Activated naive CD4-positive, alpha-beta T cell (primary cell): Measurements from ENCODE around the gene COL5A2.

Experiments used
- DNase-seq, 4 experiments: peaks; one replicate each; lab custom pipeline; 2025; lab: John Stamatoyannopoulos, UW

The COL5A2 gene

GRCh38 chr2:189097934-189098333, 81.6 kb downstream of the COL5A2 start:
- no peak for DNase-seq

- DNase-seq, result no peak
These were observed 82.7 kb downstream of the COL5A2 start for GRCh38 chr2:189096769-189097447.

- DNase-seq, result no peak
These were observed 84.5 kb downstream of the COL5A2 start for GRCh38 chr2:189095101-189095500.

DNA sequence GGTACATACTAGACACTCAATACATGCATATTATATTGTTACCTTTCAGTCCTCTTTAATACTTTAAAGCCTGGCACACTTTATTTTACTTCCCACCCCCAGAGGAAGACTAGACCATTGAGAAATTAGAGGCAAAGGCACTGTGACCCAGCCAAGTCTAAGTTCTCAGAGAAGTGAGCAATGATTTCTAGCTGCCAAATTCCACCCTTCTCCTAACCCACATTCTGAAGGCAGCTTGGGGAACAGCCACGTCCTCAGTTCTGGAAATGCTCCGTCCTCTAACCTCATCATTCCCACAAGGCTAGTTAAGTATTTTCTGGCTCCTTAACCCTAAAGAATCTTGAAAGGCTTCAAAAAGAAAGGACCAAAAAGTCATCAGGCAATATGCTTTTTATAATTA, 86.6 kb downstream of the COL5A2 start:
- DNase-seq, result no peak

GRCh38 chr2:189091253-189091652, 88.3 kb downstream of the COL5A2 start:
- no peak for DNase-seq

DNA sequence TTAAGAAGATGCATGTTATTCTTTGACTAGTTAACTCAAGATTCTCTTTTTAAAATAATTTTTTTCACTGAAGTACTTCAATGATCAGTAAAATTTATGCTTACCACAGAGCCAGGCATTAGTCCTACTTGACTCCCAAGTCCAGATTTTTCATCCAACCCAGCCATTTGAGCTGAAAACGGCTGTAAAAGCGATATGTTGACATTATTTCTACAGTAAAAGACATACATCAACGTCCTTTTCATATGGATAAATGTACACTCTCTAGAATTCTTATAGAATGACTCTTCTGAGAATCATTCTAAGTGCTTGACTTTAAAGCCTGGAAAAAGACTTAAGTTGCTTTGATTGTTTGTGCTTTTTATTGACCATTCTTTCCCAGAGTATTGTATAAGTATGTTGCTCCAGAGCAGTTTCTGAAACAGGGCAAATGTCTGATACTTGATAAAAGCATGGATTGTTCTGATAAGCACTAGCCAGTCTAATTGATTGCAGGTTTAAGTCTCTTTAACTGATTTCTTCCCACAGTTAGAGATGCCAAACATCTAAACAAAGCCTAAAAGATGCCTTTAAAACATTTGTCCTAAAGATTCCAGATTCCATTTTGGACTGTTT, 90.9 kb downstream of the COL5A2 start:
- DNase-seq, result no peak

GRCh38 chr2:189086710-189087109, 92.9 kb downstream of the COL5A2 start:
- DNase-seq, result no peak

- no peak for DNase-seq
These were observed 93.3 kb downstream of the COL5A2 start for GRCh38 chr2:189086250-189086649.

DNA sequence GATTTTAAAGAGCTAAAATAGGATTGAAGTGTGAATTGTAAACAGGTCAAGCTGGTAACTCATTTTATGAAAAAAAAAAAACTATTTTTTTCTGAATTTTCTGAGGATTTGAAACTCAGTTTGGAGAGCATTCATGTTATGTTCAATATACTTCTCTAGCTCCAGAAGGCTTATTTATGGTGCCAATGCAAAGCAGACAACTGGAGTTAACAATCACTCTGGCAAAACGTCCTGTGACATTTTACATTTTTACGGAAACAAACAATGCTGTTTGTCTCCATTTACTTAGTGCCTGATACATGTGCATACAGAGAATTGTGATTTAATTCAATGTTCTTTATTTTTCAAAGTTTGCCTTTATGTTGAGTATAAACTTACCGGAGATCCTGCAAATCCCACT, 96.0 kb downstream of the COL5A2 start:
- no peak for DNase-seq

GRCh38 chr2:189083106-189083505, 96.5 kb downstream of the COL5A2 start:
- no peak for DNase-seq

DNA sequence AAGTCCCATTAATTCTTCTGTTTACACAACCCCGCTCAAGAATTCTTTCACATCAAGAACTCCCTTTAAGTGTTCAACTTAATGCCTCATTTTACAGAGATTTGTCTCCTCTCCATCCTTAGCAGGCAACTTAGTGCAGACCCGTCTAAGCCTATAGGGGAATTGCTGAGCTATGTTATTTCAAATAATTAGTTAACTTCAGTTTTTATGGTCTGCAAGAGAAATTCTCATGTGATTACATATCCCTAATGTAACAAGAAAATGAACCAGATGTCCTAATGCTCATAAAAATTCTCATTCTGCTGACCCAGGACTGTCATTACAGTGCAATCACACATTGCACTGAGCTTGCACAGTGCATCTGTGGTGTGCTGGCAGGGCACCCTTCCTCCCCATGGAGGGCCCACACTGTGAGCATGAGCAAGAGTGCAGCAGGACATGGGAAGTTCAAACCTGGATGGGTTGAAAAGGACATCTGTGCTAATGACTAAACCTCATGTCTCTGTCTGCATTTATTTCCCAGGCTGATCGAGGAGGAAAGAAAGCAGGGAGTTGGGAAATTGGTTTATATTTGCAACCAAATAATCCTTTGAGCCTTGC, 97.1 kb downstream of the COL5A2 start:
- DNase-seq, result no peak

- no peak for DNase-seq
These were observed 103.0 kb downstream of the COL5A2 start for GRCh38 chr2:189076572-189076971.

- DNase-seq, result no peak
These were observed 103.4 kb downstream of the COL5A2 start for GRCh38 chr2:189076120-189076519.

GRCh38 chr2:189074506-189074905, 105.1 kb downstream of the COL5A2 start:
- DNase-seq, result no peak

DNA sequence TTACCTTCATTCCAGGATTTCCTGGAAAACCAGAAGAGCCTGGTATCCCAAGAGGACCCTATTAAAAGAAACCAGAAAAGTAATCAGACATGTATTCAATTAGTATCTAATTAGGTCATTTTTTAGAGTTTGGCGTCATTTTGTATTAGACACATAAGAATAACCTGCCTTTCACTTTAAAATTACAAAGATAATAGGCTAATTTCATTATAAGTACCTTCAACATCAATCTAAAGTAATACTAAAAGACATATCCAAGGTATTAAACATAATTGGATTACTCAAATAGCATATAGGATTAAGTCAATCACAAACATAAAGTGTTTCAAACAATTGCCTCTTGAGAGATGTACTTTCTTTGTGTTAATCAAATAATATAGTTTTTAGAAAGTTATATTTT, 107.5 kb downstream of the COL5A2 start:
- DNase-seq, result no peak

GRCh38 chr2:189069855-189070619, 109.5 kb downstream of the COL5A2 start:
- no peak for DNase-seq

DNA sequence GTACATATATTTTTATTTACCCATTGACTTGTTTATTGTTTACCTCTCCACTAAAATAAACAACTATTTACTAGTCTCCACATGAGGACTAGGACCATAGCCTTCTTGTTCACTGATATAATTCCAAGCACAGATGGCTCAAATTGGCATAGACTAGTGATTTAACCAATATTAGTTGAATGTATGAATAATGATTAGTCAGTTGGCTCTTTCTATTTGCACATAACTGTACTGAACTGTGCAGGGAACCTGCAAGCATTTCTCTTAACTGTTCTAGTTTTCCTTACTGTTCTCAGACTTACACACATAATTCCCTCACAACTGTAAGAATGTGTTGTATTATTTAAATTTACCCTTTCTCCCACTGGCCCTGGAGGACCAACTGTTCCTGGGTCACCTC, 113.5 kb downstream of the COL5A2 start:
- DNase-seq, result no peak

- no peak for DNase-seq
These were observed 119.4 kb downstream of the COL5A2 start for GRCh38 chr2:189060096-189060642.

DNA sequence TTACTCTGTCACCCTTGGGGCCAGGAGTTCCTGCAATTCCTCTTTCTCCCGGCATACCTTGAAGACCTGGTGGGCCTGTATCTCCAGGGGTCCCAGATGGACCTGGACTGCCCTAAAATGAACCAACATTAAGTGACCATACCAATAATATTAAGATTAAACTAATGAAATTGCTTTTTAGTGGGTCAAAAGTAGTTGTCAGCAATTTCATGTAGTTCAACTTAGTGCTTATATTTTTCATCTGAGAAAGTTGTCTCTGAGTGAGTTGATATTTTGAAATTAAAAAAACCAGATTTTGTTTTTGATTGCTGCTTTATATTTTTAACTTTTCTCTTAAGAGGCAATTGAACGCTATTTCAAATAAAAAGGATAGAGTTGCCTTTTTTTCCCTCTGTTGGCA, 122.2 kb downstream of the COL5A2 start:
- no peak for DNase-seq

DNA sequence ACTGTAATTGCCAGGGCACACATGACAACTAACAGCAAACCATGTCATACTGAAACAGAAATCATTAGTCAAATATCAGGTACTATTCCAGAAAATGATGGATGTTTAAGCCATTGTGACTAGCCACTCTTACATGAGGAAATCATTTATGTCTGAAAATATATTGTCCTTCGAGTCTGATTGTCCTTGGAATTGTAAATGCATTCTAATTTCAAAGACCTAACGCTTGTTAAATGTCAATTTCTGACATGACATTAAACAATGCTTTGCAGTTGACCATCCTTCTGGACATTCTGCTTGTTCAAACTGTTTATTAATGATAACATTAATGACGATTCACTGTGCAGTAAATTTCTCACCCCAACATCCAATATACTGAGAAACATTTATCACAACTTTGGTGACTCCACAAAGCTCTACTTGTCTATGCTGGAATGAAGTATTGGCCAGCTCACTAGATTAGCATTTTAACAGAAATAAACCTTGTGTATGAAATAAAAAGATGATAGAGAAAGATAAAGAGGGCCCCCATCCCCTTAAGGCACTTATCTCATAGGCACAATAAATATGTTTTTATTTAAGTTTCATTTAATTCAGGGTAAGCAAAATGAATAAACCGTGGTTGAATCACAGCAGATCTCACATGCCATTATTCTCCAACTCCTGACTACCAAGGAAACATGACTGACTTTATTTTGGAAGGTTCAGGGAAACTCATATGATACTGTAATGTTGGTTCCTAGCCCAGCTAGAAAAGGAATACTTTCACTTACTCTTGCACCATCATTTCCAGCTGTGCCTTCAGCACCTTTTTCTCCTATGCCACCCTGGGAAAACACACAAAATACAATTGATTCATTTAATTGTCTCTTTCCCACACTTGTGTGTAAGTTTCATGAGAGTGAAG, 123.1 kb downstream of the COL5A2 start:
- DNase-seq, result no peak

- no peak for DNase-seq
These were observed 129.3 kb downstream of the COL5A2 start for GRCh38 chr2:189050165-189050712.
